ENCODE results near the gene BCS1L. TPM values are rescaled to one million over a fixed set of nuclear protein-coding genes. Genes with fewer than 3 reads are reported as not detected.

The BCS1L gene
- total RNA-seq, 1 donor from 2014 or later = 39.0 TPM

DNA sequence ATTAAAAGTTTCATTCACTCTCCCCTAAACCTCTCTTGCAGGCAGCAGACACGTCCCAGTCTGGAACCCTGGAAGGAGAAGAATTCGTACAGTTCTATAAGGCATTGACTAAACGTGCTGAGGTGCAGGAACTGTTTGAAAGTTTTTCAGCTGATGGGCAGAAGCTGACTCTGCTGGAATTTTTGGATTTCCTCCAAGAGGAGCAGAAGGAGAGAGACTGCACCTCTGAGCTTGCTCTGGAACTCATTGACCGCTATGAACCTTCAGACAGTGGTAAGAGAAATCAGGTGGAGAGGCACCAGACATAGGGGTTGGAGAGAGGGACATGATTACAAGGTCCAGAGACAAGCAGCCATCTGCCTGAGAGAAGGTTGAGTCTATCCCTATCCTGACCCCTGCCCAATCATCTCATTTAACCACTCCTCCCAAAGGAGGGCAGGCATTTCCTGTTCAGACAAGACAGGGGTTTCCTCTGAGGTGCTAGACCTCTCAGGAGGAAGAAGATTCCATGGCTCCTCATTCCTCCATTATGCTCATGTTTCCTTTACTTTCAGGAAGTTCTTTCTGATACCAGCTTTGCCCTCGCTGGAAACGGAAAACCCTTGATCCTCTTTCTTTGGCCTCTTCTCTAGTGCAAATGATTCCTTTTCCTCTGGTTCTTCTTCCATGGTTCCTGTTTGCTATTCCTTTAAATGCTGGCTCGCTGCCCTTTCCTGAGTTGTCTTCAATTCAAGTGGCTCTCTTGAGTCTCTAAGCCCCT lies 36.7 kb upstream of the BCS1L start:
- TF ChIP-seq, protein P1, sequence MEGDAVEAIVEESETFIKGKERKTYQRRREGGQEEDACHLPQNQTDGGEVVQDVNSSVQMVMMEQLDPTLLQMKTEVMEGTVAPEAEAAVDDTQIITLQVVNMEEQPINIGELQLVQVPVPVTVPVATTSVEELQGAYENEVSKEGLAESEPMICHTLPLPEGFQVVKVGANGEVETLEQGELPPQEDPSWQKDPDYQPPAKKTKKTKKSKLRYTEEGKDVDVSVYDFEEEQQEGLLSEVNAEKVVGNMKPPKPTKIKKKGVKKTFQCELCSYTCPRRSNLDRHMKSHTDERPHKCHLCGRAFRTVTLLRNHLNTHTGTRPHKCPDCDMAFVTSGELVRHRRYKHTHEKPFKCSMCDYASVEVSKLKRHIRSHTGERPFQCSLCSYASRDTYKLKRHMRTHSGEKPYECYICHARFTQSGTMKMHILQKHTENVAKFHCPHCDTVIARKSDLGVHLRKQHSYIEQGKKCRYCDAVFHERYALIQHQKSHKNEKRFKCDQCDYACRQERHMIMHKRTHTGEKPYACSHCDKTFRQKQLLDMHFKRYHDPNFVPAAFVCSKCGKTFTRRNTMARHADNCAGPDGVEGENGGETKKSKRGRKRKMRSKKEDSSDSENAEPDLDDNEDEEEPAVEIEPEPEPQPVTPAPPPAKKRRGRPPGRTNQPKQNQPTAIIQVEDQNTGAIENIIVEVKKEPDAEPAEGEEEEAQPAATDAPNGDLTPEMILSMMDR (IDR thresholded peaks at IDR 0.05; ENCODE audit: unreplicated experiment) = no peak
- Mint-ChIP-seq H3K4me1 (ENCODE audit: unreplicated experiment) (peaks cover 35% of the 10 kb centered on the region), H3K9me3 (ENCODE audit: unreplicated experiment) (no peaks in the 10 kb centered on the region), H3K4me3 (ENCODE audit: unreplicated experiment) (no peak overlapping the region), H3K27ac (ENCODE audit: unreplicated experiment) (peak overlapping the region; percentile 91), H3K27me3 (ENCODE audit: unreplicated experiment) (peaks cover 4% of the 10 kb centered on the region), H3K36me3 (ENCODE audit: low read depth, unreplicated experiment) (peaks cover 16% of the 10 kb centered on the region)
- peak; percentile 18 for DNase-seq (ENCODE audit: low spot score)

DNA sequence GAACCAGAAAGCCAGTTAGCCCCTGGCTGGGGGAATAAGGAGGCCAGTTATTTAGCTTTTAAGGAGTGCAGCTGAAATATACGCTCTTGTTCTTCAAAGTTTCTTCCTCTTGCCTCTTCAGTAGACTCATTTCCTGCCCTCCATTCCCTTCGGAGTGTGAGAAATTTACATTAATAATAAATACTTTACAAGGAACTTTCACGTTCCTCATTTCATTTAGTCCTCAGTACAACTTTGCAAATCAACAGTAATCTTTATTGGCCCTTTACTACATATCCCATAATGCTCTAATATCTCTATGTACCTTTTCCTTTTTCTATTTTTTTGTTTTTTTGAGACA lies 36.1 kb upstream of the BCS1L start:
- Mint-ChIP-seq H3K9me3 (ENCODE audit: unreplicated experiment) (no peaks in the 10 kb centered on the region), H3K36me3 (ENCODE audit: low read depth, unreplicated experiment) (peaks cover 20% of the 10 kb centered on the region), H3K27ac (ENCODE audit: unreplicated experiment) (peak overlapping the region; percentile 91), H3K4me3 (ENCODE audit: unreplicated experiment) (no peak overlapping the region), H3K27me3 (ENCODE audit: unreplicated experiment) (peaks cover 8% of the 10 kb centered on the region), H3K4me1 (ENCODE audit: unreplicated experiment) (peaks cover 35% of the 10 kb centered on the region)
- TF ChIP-seq, protein P1 (IDR thresholded peaks at IDR 0.05; ENCODE audit: unreplicated experiment) = no peak
- no peak for DNase-seq (ENCODE audit: low spot score)

DNA sequence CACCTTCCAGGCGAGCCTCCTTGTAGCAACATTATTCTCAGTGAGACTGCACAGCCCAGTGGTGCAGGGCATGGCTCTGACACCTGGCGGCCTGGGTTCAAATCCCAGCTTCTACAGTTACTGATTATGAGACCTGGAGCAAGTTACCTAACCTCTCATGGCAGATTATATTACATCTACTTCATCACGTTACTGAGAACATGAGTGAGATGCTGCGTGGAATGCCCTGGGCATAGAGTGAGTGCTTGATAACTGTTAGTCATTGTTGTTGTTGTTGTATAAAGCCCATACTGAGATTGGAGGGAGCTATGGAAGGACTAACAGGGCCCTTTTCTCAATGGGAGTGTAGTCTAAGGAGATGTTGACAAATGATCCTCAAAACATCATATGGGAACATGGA lies 33.1 kb upstream of the BCS1L start:
- Mint-ChIP-seq H3K4me1 (ENCODE audit: unreplicated experiment) (peaks cover 39% of the 10 kb centered on the region), H3K27me3 (ENCODE audit: unreplicated experiment) (peaks cover 8% of the 10 kb centered on the region), H3K4me3 (ENCODE audit: unreplicated experiment) (no peak overlapping the region), H3K36me3 (ENCODE audit: low read depth, unreplicated experiment) (peaks cover 22% of the 10 kb centered on the region), H3K27ac (ENCODE audit: unreplicated experiment) (peak overlapping the region; percentile 44), H3K9me3 (ENCODE audit: unreplicated experiment) (no peaks in the 10 kb centered on the region)
- no peak for DNase-seq (ENCODE audit: low spot score)
- TF ChIP-seq, protein P1 (IDR thresholded peaks at IDR 0.05; ENCODE audit: unreplicated experiment) = no peak

DNA sequence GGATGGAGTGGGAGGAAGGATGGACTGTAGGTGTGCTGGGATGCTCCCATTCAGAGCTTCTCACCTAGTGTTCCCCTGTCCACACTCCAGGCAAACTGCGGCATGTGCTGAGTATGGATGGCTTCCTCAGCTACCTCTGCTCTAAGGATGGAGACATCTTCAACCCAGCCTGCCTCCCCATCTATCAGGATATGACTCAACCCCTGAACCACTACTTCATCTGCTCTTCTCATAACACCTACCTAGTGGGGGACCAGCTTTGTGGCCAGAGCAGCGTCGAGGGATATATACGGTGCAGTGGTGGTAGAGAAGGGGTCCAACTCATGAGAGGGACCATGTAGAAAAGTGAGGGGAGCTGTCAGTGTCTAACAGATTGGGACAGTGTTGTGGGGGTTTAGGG lies 31.5 kb upstream of the BCS1L start:
- Mint-ChIP-seq H3K4me1 (ENCODE audit: unreplicated experiment) (peaks cover 39% of the 10 kb centered on the region), H3K9me3 (ENCODE audit: unreplicated experiment) (no peaks in the 10 kb centered on the region), H3K27ac (ENCODE audit: unreplicated experiment) (no peak overlapping the region), H3K27me3 (ENCODE audit: unreplicated experiment) (peaks cover 12% of the 10 kb centered on the region), H3K36me3 (ENCODE audit: low read depth, unreplicated experiment) (peaks cover 32% of the 10 kb centered on the region), H3K4me3 (ENCODE audit: unreplicated experiment) (no peak overlapping the region)
- TF ChIP-seq, protein P1 (IDR thresholded peaks at IDR 0.05; ENCODE audit: unreplicated experiment) = no peak
- DNase-seq (ENCODE audit: low spot score) = no peak

DNA sequence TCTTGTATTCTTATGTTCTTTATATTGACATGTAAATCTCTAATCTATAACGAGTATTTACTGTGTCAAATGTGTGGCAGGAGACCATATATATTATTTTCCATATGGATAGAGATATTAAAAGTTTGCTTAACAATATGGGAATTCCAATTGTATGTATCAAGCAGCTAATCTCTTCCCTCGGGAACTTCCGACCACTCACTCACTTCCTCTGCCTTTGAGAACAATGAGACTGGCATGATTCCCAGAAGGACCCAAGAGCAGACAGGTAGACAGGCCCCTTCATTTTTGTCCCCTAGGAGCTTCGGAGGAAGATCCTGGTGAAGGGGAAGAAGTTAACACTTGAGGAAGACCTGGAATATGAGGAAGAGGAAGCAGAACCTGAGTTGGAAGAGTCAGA lies 27.6 kb upstream of the BCS1L start:
- no peak for DNase-seq (ENCODE audit: low spot score)
- H3K36me3 Mint-ChIP-seq (ENCODE audit: low read depth, unreplicated experiment) = peaks cover 51% of the 10 kb centered on the region

More for the DNA sequence above, 27.6 kb upstream of the BCS1L start:
- H3K27me3 Mint-ChIP-seq (ENCODE audit: unreplicated experiment) = peaks cover 10% of the 10 kb centered on the region
- no peaks in the 10 kb centered on the region for H3K9me3 Mint-ChIP-seq (ENCODE audit: unreplicated experiment)
- peaks cover 49% of the 10 kb centered on the region for H3K4me1 Mint-ChIP-seq (ENCODE audit: unreplicated experiment)
- TF ChIP-seq, protein P1 (IDR thresholded peaks at IDR 0.05; ENCODE audit: unreplicated experiment) = no peak
- H3K27ac Mint-ChIP-seq (ENCODE audit: unreplicated experiment) = peak overlapping the region; percentile 94
- peak overlapping the region; percentile 56 for H3K4me3 Mint-ChIP-seq (ENCODE audit: unreplicated experiment)

Data from endothelial cell (in vitro differentiated cells).